GM21786 (cell line): ENCODE data around the gene VPS35L.
"Not testable (repeated sequence)": the region's sequence is repeated elsewhere in the genome, so short reads cannot be mapped to it uniquely, and the experiment has no call there.

Source experiments
- ATAC-seq: cut with Tn5 transposase; IDR thresholded peaks from one replicate; pipeline ENCODE4 v1.9.1; 2021; ENCODE audit not compliant: unreplicated experiment

VPS35L gene

GRCh38 chr16:19710191-19710908, 154.8 kb downstream of the VPS35L start:
- no peak for ATAC-seq

GRCh38 chr16:19710991-19711545, 155.6 kb downstream of the VPS35L start:
- no peak for ATAC-seq

- ATAC-seq, result no peak
Measured at GRCh38 chr16:19711643-19712042, 156.1 kb downstream of the VPS35L start.

- no peak for ATAC-seq
Measured at GRCh38 chr16:19712418-19713058, 157.0 kb downstream of the VPS35L start.

GRCh38 chr16:19713697-19714096, 158.2 kb downstream of the VPS35L start:
- ATAC-seq, result no peak

GRCh38 chr16:19715566-19715965, 160.1 kb downstream of the VPS35L start:
- ATAC-seq, result no peak

GRCh38 chr16:19716183-19716582, 160.7 kb downstream of the VPS35L start:
- no peak for ATAC-seq

- ATAC-seq, result not testable (repeated sequence)
Measured at GRCh38 chr16:19716728-19717127, 161.2 kb downstream of the VPS35L start.

GRCh38 chr16:19717314-19717713, 161.8 kb downstream of the VPS35L start:
- ATAC-seq, result no peak

- peak; percentile 92 for ATAC-seq
Measured at GRCh38 chr16:19717741-19718623, 162.5 kb downstream of the VPS35L start, which contains the start of the genes IQCK and KNOP1. TSS of gene IQCK (plus strand) at chr16:19718271. CDS start at chr16:19718307, 36 bp downstream. TSS of gene KNOP1 (minus strand) at chr16:19718227. CDS start at chr16:19715035, 3,192 bp downstream.

GRCh38 chr16:19718624-19718965, 163.1 kb downstream of the VPS35L start:
- ATAC-seq, result no peak

GRCh38 chr16:19722269-19722952, 166.9 kb downstream of the VPS35L start:
- ATAC-seq, result no peak

- no peak for ATAC-seq
Measured at GRCh38 chr16:19722981-19723380, 167.5 kb downstream of the VPS35L start.

GRCh38 chr16:19728636-19728965, 173.1 kb downstream of the VPS35L start:
- no peak for ATAC-seq

- no peak for ATAC-seq
Measured at GRCh38 chr16:19733551-19733950, 178.0 kb downstream of the VPS35L start.

- ATAC-seq, result no peak
Measured at GRCh38 chr16:19735074-19735867, 179.8 kb downstream of the VPS35L start.

GRCh38 chr16:19737306-19738038, 182.0 kb downstream of the VPS35L start:
- no peak for ATAC-seq

GRCh38 chr16:19741354-19741753, 185.9 kb downstream of the VPS35L start:
- ATAC-seq, result no peak

GRCh38 chr16:19743816-19744159, 188.3 kb downstream of the VPS35L start:
- ATAC-seq, result no peak
